Measurements from ENCODE around the gene DDX42.
"Not testable (repeated sequence)": the region's sequence is repeated elsewhere in the genome, so short reads cannot be mapped to it uniquely, and the experiment has no call there.

DDX42 gene

DNA sequence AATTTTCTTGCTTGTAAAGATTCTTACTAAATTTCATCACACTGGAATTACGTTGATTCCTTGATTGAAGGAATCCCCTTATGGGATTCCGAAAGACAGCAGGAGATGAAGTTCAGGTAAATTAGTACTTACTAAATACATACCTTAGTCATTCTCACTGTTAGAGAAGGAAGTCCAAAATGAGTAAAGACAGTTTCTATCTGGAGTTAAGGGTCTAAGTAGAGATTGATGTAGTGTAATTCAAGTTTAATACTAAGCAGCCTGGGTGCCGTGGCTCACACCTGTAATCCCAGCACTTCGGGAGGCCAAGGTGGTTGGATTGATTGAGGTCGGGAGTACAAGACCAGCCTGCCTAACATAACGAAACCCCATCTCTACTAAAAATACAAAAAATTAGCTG, 9.6 kb downstream of the DDX42 start:
- no peak for DNase-seq

DNA sequence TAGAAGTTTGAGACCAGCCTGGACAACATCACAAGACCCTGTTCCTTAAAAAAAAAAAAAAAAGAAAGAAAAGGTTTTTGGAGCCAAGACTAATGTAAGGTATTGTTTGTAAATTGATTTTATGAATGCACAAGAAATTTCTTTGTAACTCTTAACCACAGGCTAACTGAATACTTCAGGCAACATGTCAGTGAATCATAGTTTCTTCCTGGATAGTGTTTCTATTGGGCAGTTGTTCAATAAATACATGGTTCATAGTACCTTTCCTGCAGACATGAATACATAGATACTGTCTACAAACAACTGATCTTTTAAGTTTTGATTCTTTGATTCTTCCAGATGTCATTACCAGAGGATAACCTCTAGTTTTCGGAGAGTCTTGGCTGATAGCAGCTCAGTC, 11.6 kb downstream of the DDX42 start:
- DNase-seq: no peak

DNA sequence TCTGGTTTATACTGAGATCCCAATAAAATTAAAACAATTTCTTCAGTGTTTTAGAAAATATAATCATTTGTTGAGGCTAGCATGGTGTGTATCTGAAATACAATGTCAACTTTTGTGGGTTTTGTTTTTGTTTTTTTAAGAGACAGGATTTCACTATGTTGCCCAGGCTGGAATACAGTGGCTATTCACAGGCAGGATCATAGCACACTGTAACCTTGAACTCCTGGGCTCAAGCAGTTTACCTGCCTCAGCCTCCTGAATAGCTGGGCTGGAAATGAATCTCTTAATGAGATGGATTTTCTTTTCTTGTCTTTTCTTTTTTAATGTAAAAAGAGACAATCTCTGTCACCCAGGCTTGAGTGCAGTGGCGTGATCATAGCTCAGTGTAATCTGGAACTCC, 12.1 kb downstream of the DDX42 start:
- DNase-seq: no peak

DNA sequence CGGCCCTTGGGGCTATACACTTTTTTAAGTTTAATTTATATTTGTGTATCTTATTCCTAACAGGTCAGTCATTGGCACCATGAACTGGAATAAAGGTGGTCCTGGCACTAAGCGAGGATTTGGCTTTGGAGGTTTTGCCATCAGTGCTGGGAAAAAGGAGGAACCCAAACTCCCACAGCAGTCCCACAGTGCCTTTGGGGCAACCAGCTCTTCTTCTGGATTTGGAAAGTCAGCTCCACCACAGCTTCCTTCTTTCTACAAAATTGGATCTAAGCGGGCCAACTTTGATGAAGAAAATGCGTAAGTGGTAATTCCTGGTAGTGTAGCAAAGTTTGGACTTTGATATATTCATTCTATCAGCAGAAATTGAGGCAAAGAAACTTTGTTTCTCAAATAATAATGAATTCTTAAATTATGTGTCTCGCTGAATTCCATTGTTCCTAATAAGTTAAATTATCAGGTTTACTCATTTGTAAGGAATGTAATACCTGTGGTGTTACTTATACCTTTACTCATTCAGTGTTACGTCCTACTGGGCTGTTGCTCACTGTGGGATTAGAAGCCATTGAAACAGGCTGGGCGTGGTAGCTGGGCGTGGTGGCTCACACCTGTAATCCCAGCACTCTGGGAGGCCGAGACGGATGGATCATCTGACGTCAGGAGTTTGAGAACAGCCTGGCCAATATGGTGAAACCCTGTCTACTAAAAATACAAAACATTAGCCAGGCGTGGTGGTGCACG, 13.2 kb downstream of the DDX42 start:
- DNase-seq: no peak

DNA sequence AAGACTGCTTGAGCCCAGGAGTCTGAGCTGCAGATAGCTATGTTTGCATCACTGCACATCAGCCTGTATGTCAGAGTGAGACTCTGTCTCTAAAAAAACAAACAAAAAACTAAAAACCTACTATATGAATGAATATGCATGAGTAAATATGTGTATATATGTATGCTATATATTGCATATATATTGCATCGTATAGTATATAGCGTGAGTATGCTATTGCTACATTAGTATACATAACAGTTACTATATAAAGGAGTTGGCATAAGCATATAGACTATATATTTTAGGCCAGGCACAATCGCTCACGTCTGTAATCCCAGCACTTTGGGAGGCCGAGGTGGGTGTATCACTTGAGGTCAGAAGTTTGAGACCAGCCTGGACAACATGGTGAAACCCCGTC, 16.1 kb downstream of the DDX42 start:
- no peak for DNase-seq

DNA sequence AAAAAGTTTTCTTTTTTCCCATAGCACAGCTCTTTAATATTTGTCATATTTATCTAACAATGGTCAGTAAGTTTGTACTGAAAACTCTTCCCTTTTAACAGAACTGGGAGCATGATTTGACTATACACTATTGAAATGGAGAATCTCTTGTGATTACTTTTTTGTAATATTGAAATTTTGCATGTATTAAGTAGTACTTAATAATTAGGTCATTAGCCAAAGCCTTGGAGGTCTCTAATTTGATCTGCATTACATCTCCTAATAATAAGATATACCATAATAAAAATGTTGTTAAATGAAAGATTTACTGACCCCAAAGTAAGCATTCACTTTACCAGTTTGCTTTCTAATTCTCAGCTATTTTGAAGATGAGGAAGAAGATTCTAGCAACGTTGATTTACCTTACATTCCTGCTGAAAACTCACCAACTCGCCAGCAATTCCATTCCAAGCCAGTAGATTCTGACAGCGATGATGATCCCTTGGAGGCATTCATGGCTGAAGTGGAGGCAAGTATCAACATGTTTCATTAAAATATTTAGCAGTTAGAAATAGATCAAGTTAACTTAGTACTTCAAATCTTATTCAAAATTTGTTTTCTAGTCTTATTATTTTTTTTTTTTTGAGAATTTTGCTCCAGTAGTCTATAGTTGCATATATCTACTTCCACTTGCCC, 18.2 kb downstream of the DDX42 start:
- DNase-seq: no peak

DNA sequence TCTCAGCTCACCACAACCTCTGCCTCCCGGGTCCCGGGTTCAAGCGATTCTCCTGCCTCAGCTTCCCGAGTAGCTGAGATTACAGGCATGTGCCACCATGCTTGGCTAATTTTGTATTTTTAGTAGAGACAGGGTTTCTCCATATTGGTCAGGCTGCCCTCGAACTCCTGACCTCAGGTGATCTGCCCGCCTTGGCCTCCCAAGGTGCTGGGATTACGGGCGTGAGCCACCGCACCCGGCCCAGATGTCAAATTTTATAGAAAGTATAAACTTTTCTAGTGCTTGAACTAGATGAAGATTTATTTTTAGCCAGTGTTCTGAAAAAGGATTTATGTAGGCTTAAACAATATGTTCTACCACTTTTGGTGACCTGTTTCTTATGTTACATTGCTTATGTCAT, 22.4 kb downstream of the DDX42 start:
- not testable (repeated sequence) for DNase-seq

DNA sequence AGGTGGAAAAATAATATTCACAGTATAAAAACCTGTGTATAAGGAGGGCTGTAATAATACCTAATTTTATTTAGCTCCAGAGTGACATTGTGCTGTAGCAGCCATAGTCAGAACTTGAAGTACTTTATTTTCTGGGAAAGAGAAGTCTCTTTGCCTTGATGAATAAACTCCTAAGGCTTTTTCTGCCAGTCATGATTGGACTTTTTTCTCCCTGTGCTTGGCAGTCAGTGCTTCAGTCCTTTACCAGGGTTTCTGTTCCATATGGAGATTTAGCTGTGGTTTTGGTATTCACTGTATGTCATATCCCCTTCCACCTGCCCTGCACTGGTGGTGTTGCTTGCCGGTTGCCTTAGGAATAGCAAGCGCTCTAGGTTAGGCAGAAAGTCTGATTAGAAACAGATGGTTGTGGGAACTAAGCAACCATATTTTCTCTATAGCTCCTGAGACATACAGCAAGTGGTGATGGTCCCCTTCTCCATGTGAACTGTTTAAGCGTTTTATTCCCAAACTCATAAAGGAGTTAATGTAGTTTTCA, 24.7 kb downstream of the DDX42 start:
- no peak for DNase-seq

DNA sequence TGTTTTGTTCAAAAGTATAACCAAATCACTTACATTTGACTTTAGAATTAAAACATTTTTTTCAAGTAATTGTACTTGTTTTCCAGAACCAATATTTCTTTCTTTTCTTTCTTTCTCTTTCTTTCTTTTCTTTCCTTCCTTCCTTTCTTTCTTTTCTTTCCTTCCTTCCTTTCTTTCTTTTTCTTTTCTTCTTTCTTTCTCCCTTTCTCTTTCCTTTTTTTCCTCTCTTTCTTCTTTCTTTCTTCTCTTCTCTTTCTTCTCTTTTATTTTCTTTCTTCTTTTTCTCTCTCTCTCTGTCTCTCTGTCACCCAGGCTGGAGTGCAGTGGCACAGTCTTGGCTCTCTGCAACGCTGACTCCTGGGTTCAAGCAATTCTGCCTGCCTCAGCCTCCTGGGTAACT, 26.8 kb downstream of the DDX42 start:
- no peak for DNase-seq

DNA sequence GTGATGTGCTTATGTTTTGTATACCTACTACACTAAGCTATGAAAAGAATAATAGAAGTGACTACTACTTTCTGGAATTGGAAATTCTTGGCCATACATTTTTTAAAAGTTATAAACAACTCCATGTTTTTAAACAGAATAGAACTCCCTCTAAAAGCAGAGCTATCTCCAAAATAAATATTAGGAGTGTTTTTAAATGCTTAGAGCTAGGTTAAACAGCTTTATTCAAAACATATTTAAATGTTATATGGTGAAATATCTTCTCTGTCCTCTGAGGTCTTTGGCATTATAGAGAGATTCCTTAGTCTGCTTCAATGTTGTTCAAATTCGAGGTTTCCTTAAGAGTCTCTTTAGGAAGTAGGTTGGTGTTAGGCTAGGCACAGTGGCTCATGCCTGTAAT, 30.4 kb downstream of the DDX42 start:
- no peak for DNase-seq

DNA sequence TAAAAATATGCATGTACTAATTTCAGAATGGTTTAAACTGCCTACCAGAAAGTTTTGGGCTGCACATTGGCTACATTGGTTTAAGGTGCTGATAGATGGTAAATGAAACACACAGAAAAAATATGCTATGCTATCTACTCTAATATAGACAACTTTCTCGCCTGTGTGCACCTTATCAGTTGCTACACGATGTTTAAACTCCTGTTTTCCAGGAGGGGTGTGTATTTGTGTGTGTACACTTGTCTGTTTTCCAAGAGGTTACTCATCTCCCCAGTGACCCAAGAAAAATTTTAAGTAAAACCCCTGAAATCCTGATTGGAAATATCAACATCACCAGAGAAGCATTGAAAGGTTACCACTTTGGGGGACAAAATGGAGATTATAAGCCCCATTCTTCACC, 31.6 kb downstream of the DDX42 start:
- DNase-seq: no peak

DNA sequence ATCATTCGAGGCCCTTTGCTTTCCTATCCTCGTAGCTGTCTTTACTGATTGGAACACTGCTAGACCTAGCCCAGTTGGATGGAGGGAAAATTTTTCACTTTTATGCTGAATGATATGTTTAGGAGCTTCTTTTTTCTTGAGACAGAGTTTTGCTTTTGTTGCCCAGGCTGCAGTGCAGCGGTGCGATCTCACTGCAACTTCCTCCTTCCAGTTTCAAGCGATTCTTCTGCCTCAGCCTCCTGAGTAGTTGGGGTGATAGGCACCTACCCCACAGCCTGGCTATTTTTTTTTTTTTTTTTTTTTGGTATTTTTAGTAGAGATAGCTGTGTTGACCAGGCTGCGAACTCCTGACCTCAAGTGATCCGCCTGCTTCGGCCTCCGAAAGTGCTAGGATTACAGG, 36.0 kb downstream of the DDX42 start:
- DNase-seq: no peak

DNA sequence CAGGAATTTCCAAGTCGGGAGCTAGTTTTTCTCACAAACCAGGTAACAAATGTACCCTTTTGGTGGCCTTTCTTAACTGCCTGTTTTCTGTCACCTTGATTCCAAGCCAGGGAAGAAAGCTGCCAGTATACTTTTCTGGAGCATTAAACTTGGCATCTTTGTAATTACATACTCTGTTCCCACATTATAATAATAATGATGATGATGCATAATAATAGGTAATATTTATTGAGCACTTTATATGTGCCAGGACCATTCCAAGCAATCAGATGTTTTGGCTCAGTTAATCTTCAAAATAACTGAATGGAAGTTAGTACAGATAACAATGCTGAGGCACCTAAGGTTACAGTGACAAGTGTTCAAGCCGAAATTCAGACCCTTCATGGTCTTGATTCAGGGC, 42.2 kb downstream of the DDX42 start:
- DNase-seq: no peak

DNA sequence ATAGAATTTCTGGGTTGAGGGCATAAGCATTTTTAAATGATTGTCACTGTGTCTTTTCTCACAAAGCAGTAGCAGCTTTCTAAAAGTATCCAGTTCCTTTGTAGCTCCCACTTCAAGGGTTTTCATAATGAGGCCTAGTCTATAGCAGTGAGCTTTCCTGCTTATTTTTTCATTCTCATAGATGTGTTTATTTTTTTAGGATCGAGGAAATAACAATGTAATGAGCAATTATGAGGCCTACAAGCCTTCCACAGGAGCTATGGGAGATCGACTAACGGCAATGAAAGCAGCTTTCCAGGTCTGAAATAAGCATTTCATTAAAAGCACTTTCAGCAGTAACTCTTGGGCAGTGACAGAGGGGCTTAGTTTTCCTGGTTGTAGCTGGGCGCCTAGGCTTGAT, 42.7 kb downstream of the DDX42 start:
- DNase-seq: no peak

DNA sequence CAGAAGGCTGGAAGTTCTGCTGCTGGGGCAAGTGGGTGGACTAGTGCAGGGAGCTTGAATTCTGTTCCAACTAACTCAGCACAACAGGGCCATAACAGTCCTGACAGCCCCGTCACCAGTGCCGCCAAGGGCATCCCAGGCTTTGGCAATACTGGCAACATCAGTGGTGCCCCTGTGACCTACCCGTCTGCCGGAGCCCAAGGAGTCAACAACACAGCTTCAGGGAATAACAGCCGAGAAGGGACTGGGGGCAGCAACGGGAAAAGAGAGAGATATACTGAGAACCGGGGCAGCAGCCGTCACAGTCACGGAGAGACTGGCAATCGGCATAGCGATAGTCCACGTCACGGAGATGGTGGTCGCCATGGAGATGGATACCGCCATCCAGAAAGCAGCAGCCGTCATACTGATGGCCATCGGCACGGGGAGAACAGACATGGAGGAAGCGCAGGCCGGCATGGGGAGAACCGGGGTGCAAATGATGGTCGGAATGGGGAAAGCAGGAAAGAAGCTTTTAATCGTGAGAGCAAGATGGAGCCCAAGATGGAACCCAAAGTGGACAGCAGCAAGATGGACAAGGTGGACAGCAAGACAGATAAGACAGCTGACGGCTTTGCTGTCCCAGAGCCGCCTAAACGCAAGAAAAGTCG, 43.9 kb downstream of the DDX42 start:
- no peak for DNase-seq

DNA sequence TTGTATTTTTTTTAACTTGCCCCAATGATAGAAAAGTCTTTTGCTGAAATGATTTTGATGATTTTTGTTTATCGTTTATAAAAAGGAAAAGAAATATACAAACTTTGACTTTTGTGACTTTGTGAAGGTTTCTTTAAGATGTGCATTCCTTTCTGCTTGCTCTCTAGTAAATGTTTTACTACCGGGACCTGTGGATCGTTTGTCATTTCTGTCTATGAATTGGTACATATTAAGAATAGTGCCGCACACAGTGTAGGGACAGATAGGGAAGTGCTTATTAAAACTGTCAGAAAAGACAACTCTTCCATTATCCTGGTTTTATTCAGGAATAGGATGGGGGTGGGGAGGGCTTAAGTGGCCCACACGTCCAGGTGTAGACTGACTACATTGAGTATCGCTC, 45.2 kb downstream of the DDX42 start:
- no peak for DNase-seq

DNA sequence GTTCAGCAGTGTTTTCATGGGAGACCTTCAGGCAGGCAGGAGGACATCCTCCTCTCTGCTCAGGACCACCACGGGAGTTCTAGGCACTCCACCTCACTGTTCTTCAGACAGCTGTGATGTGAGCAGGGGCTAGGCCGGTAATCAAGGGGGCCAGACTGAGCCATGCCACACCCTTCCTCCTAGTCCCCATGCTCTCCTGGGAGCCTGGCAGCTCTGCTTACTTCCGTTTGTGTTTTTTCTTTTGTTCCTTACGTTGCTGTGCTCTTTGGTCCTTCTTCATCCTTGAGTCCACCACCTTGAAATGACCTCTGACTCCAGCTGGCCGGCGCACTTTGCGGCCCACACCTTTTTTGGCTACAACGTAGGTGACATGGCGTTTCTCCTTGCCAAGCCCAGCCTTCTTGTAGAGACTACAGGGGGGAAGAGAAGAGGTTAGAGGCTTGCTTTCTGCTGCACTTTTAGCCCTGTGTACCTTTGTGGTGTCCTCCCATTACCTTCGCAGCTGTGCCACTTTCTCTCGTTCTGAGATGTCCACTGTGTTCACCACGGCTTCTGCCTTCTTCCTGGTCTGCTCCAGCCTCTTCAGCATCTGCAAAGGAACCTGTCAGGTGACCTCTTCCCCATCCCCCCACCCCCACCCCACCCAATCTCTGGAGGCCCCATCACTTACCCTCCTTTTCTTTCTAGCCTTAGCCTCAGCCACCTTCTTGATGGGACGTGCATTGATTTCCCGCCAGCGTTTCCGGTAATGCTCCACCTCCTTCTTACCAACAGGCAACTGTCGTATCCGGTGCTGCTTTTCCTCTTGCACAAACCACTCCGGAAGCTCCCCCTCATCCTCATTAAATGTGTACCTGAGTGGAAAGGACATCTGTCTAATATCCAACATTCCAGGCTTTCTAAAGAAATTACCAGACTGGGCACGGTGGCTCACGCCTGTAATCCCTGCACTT, 45.9 kb downstream of the DDX42 start:
- no peak for DNase-seq

DNA sequence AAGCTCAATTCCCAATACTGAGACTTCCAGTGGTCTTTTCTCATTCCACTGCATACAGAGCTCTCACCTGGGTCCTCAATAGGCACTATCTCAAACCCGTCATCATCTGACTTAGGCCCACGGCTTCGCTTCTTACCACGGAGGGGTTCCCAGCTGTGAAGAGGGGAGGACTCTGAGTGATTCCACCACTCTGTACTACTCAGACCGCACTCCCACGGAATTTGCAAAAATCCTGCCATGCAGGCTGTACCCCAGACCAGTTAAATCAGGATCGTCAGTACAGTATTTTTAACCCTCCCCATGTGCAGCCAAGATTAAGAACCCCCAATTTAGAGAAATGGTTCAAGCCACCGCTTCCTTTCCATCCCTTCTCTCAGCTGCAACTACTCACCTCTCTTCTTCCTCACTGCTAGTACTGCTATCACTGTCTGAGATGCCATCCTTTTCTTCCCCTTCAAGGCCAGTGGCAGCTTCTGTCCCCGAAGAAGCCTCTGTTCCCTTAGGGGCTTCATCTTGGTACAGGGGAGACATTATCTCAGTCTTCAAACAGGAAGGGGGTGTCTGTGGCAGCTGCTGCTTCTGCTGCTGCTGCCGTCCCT, 47.1 kb downstream of the DDX42 start:
- DNase-seq: no peak

DNA sequence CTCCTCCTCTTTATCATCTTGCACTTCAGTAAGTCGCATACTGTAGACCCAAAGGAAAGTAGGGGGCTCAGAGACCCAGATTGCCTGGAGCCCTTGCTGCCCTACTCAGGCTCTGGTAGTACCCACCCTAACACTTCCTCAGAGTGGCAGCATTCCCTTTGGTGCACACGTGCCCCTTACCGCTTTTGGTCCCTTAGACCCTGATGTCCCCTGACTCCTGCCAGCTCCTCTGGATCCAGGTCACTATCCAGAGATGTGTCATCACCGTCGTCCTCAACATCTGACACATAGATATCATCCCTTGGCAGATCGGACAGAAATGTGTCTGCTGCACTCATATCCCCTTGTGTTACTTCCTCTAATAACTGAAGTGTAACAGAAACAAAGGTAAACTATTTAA, 47.8 kb downstream of the DDX42 start:
- no peak for DNase-seq

DNA sequence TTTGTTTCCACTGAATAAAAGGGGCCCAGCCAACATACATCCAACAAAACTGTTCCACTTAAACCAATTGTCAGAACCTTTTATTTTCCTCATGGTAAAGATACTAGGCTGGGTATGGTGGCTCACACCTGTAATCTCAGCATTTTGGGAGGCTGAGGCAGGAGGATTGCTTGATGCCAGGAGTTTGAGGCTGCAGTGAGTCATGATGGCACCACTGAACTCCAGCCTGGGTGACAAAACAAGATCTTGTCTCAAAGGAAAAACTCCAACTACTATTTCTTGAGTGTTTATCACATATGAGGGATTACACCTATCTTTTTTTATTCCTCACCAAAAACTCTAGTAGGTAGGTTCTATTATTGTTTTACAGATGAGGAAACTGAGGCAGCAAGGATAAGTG, 48.6 kb downstream of the DDX42 start:
- no peak for DNase-seq

DNA sequence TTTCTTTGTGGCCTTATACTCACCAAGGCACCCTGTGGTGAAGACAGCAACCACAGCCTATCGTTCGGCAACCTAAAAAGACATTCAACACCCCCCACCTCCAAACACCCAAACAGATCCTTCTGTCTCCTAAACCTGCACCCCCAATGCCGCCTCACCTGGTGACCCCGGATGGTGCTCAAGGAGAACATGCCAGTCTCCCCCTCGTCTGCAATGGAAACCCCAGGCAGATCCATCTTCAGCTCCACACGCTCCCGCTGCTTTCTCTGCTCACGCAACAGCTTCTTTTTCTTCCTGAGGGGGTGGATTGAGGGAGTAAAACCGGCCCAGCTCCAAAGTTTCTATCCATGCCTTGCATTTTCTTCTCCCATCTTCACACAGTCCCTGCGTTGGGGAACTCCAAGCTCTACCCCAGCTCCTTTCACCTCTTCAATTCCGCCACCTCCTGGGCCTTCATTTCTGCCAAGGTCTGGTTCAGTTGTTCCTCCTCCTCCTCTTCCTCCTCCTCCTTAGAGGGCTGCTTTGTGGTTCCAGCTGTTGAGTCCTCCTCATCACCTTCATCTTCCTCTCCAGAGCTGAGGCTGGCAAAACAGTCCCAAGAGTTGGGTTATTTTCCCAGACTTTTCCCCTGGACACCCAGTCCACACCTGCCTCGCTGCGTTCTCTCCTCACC, 49.8 kb downstream of the DDX42 start:
- DNase-seq: no peak

DNA sequence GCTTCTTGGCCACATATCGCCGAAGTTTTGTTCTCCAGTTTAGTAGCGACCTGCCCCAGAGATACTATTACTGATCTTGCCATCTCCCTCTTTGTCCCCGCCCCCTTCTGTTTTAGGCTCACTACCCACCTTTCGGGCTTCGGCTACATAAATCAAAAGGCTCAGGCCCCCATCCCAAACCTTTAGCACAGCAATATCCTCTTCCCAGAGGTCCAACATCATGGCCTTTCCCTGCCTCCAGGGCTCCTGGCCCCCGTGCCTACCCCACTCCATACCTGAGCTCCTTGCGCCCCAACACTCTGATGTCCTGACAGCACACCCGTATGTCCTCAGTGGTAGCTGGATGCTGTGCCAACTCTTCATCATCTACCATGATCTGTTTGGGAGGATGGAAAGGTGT, 50.4 kb downstream of the DDX42 start:
- no peak for DNase-seq
